Endothelial cell (in vitro differentiated cells): ENCODE data around the gene BCL10. TPM values are rescaled to one million over a fixed set of nuclear protein-coding genes. Genes with fewer than 3 reads are reported as not detected.

Source experiments
- DNase-seq: peaks from one replicate; pipeline ENCODE4 v3.0.0; 2021; ENCODE audit warnings: low spot score
- H3K27ac Mint-ChIP-seq: one replicate; pipeline ENCODE4 v1.8.0; 2021; ENCODE audit warnings: mixed read lengths, inconsistent platforms; ENCODE audit not compliant: unreplicated experiment
- H3K27me3 Mint-ChIP-seq: one replicate; pipeline ENCODE4 v1.8.0; 2021; ENCODE audit warnings: mild to moderate bottlenecking, moderate library complexity, mixed read lengths, inconsistent platforms; ENCODE audit not compliant: unreplicated experiment
- H3K36me3 Mint-ChIP-seq: one replicate; pipeline ENCODE4 v1.8.0; 2021; ENCODE audit warnings: mild to moderate bottlenecking, low read depth, mixed read lengths, inconsistent platforms; ENCODE audit not compliant: unreplicated experiment
- H3K4me1 Mint-ChIP-seq: one replicate; pipeline ENCODE4 v1.8.0; 2021; ENCODE audit warnings: mild to moderate bottlenecking, mixed read lengths, inconsistent platforms; ENCODE audit not compliant: unreplicated experiment
- H3K4me3 Mint-ChIP-seq: one replicate; pipeline ENCODE4 v1.8.0; 2021; ENCODE audit warnings: mild to moderate bottlenecking, mixed read lengths, inconsistent platforms; ENCODE audit not compliant: unreplicated experiment
- H3K9me3 Mint-ChIP-seq: one replicate; pipeline ENCODE4 v1.8.0; 2021; ENCODE audit warnings: mixed read lengths, inconsistent platforms; ENCODE audit not compliant: unreplicated experiment
- total RNA-seq: library from RNA; stranded (reverse); fragmentation: NEBNext Ultra II Directional; extraction: Animal tissue kit (Norgen Biotek cat#: 25700); gene quantifications from one replicate; pipeline ENCODE4 v1.2.1, GENCODE V29; 2021; ENCODE audit not compliant: unreplicated experiment
- TF ChIP-seq, protein P1 (sequence below): fragments of 200-600 bp; sonication (generic); IDR thresholded peaks from one replicate; pipeline ENCODE4 v1.5.0; 2021; ENCODE audit warnings: antibody characterized with exemption; ENCODE audit not compliant: unreplicated experiment

BCL10 gene
- total RNA-seq, 1 donor from 2014 or later, result 33.6 TPM

DNA sequence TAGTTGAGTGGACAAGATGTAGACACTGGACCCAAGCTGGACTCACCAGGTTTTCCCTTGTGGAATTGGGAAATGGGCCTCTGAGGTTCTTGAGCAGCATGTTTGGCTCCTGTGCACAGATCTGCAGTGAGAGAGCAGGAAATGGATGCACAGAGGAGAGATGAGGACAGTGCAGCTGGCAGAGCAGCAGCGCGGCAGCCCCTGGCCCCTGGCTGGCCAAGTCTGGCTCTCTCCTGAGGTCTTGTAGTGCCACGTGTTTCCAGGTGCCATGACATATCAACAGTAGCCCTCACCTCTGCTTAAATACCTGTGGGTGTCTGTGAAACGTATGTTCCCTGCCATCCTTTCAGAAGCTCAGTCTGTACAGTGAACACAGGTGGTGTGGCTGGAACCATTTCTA, 19.2 kb upstream of the BCL10 start:
- H3K27me3 Mint-ChIP-seq, result peaks cover 1% of the 10 kb centered on the region
- no peaks in the 10 kb centered on the region for H3K9me3 Mint-ChIP-seq
- no peak for DNase-seq
- TF ChIP-seq, protein P1, sequence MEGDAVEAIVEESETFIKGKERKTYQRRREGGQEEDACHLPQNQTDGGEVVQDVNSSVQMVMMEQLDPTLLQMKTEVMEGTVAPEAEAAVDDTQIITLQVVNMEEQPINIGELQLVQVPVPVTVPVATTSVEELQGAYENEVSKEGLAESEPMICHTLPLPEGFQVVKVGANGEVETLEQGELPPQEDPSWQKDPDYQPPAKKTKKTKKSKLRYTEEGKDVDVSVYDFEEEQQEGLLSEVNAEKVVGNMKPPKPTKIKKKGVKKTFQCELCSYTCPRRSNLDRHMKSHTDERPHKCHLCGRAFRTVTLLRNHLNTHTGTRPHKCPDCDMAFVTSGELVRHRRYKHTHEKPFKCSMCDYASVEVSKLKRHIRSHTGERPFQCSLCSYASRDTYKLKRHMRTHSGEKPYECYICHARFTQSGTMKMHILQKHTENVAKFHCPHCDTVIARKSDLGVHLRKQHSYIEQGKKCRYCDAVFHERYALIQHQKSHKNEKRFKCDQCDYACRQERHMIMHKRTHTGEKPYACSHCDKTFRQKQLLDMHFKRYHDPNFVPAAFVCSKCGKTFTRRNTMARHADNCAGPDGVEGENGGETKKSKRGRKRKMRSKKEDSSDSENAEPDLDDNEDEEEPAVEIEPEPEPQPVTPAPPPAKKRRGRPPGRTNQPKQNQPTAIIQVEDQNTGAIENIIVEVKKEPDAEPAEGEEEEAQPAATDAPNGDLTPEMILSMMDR, result no peak
- H3K4me3 Mint-ChIP-seq, result no peak overlapping the region
- peaks cover 13% of the 10 kb centered on the region for H3K4me1 Mint-ChIP-seq
- no peaks in the 10 kb centered on the region for H3K36me3 Mint-ChIP-seq
- no peak overlapping the region for H3K27ac Mint-ChIP-seq

DNA sequence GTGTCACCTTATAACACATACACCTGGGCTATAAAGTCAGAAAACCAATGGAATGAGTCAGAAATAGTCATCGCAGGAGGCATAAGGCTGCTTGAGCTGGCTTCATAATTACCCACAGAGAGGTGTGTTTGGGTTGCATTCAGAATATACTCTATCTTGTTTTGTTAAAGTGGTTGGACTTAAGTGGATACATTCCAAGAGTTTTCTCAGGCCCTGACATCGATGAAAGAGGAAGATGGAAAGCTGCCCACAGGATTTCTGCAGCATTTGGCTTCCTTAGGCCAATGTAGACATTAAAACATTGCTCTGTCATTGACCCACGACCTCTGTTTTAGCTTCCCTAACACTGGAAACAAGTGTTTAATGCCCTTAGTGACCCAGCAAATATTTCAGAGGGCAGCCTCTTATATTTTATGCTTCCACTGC, 18.6 kb upstream of the BCL10 start:
- Mint-ChIP-seq H3K9me3 (no peaks in the 10 kb centered on the region), H3K27me3 (peaks cover 1% of the 10 kb centered on the region), H3K4me1 (peaks cover 13% of the 10 kb centered on the region), H3K4me3 (no peak overlapping the region), H3K36me3 (no peaks in the 10 kb centered on the region), H3K27ac (no peak overlapping the region)
- TF ChIP-seq, protein P1, result no peak
- no peak for DNase-seq

DNA sequence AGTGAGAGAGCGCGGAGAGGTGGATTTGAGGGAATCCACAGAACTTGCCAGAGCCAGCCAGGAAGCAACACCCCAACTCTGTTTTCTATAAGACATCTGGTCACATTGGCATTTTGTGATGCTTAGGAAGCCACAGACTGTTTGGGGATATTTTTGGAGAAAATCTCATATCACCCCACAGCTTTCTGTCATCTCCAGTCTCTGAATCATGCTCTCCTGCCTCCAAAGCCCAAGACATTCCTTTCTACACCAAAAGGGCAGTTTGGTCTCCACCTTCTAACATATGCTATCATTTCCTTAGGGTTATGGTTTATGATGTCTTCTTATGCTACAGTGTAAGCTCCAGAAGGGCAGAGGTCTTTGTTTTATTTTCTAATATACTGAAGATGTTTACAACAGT, 14.4 kb upstream of the BCL10 start:
- DNase-seq, result no peak
- peaks cover 3% of the 10 kb centered on the region for H3K4me1 Mint-ChIP-seq
- H3K9me3 Mint-ChIP-seq, result no peaks in the 10 kb centered on the region
- no peak overlapping the region for H3K4me3 Mint-ChIP-seq
- peaks cover 1% of the 10 kb centered on the region for H3K27me3 Mint-ChIP-seq
- TF ChIP-seq, protein P1, result no peak
- no peaks in the 10 kb centered on the region for H3K36me3 Mint-ChIP-seq
- no peak overlapping the region for H3K27ac Mint-ChIP-seq

DNA sequence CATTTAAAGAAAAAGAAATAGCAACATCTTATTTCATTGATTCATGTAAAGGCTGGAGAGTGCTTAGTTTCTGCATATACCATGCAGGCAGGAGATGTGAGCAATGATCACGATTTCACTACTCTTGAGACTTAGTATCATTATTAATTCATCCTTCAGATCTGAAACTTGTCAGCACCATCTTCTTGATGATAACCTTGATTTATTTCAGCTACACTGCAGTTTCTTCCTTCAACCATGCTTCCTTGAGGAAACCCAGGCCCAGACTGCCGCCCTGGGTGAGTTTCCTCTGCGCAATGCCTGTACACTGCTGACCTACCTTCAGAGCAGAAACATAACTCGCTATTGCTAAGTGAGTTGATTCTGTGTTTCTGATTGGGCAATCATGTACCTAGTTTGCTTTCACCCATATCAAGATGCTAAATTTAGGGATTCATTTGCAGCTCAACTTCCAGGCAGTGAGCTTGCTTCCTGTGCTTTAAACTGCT, 13.5 kb upstream of the BCL10 start:
- H3K36me3 Mint-ChIP-seq, result no peaks in the 10 kb centered on the region
- peaks cover 3% of the 10 kb centered on the region for H3K4me1 Mint-ChIP-seq
- TF ChIP-seq, protein P1, result no peak
- no peak for DNase-seq
- H3K4me3 Mint-ChIP-seq, result no peak overlapping the region
- H3K27ac Mint-ChIP-seq, result no peak overlapping the region
- no peaks in the 10 kb centered on the region for H3K9me3 Mint-ChIP-seq
- peaks cover 1% of the 10 kb centered on the region for H3K27me3 Mint-ChIP-seq

DNA sequence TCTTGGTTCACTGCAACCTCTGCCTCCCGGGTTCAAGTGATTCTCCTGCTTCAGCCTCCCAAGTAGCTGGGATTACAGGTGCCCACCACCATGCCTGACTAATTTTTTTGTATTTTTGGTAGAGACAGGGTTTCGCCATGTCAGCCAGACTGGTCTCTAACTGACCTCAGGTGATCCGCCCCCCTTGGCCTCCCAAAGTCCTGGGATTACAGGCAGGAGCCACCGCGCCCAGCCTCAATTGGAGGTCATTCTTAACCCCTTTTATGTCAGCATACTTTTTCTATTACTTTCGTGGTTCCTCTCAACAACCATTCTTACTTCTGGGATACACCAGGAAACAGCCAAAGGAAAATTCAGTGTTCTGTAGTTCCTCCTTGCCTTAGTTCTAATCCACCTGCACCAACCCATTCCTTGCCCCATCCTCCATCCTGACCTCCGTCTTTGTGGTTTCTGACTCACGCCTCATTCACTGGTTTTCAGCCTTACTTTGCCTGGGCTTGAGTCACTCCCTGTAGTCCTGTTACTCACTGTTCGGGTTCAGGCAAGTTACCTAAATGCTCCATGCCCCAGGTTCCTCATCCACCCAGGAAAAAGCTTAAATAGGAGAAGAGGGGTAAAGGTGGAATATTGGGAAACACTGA, 12.9 kb upstream of the BCL10 start:
- Mint-ChIP-seq H3K27ac (no peak overlapping the region), H3K9me3 (no peaks in the 10 kb centered on the region), H3K4me1 (peaks cover 3% of the 10 kb centered on the region), H3K27me3 (peaks cover 1% of the 10 kb centered on the region), H3K4me3 (no peak overlapping the region), H3K36me3 (no peaks in the 10 kb centered on the region)
- DNase-seq, result no peak
- TF ChIP-seq, protein P1, result no peak
